ENCODE data around the gene DGKH. TPM values are rescaled to one million over a fixed set of nuclear protein-coding genes. Genes with fewer than 3 reads are reported as not detected.
"Not testable (repeated sequence)": the region's sequence is repeated elsewhere in the genome, so short reads cannot be mapped to it uniquely, and the experiment has no call there.

The DGKH gene
- total RNA-seq, 3 donors from 2014 or later, result 18.8 to 27.0 (median 26.3) TPM

DNA sequence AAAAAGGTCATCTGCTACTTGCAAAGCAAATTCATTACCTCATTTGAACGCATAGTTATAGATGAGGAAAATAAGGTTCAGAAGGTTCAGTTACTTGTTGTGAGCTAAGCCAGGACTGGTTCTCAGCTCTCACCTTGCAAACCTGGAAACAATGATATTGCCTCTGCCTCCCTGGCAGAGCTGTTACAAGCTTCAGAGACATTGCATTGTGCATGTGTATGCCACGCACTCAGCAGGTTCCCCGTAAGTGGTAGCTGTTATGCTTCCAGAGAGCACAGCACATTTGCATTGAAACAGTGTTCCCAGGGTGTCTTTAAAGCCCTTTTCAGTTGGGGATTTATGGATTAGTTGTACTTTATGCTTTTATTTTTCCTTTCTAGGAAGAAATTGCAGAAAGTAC, 80.6 kb downstream of the DGKH start:
- intact Hi-C loops (cut with DNase I, micrococcal nuclease), result no loop called here
- H3K4me3 ChIP-seq, result no peak overlapping the region
- ATAC-seq (no peak), DNase-seq (no peak)
- TF ChIP-seq, protein P1, sequence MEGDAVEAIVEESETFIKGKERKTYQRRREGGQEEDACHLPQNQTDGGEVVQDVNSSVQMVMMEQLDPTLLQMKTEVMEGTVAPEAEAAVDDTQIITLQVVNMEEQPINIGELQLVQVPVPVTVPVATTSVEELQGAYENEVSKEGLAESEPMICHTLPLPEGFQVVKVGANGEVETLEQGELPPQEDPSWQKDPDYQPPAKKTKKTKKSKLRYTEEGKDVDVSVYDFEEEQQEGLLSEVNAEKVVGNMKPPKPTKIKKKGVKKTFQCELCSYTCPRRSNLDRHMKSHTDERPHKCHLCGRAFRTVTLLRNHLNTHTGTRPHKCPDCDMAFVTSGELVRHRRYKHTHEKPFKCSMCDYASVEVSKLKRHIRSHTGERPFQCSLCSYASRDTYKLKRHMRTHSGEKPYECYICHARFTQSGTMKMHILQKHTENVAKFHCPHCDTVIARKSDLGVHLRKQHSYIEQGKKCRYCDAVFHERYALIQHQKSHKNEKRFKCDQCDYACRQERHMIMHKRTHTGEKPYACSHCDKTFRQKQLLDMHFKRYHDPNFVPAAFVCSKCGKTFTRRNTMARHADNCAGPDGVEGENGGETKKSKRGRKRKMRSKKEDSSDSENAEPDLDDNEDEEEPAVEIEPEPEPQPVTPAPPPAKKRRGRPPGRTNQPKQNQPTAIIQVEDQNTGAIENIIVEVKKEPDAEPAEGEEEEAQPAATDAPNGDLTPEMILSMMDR (IDR thresholded peaks at IDR 0.05), result no peak
- no peaks in the 10 kb centered on the region for H3K36me3 ChIP-seq (ENCODE audit: low read depth)
- peaks cover 6% of the 10 kb centered on the region for H3K4me1 ChIP-seq (ENCODE audit: low read depth)
- no peaks in the 10 kb centered on the region for H3K9me3 ChIP-seq

DNA sequence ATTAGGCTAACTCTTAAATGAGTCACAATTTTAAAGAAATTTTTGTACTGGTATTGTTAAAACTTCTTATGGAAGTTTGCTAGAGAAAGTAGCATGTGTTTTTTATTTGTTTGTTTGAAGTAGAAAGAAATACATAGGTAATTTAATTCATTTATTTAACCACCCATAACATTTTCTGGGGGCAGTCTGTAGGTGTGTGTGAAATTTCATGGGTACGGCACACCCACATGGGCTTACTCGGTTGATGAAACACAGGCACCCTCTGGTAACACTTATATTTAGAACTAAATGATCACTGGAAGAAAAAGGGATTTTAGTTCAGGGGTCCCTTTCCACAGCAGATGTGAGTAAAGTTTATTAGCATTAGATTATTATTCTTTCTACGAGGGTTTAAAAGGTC, 88.1 kb downstream of the DGKH start:
- intact Hi-C loops (cut with DNase I, micrococcal nuclease), result no loop called here
- H3K9me3 ChIP-seq, result no peaks in the 10 kb centered on the region
- DNase-seq, result no peak
- H3K4me3 ChIP-seq, result no peak overlapping the region
- TF ChIP-seq, protein P1 (IDR thresholded peaks at IDR 0.05), result no peak
- no peaks in the 10 kb centered on the region for H3K4me1 ChIP-seq (ENCODE audit: low read depth)
- no peak for ATAC-seq
- no peaks in the 10 kb centered on the region for H3K36me3 ChIP-seq (ENCODE audit: low read depth)

GRCh38 chr13:42137856-42138537, 89.5 kb downstream of the DGKH start:
- no peak for ATAC-seq
- no peaks in the 10 kb centered on the region for H3K36me3 ChIP-seq (ENCODE audit: low read depth)
- no peak for DNase-seq
- no peak overlapping the region for H3K4me3 ChIP-seq
- H3K9me3 ChIP-seq, result no peaks in the 10 kb centered on the region
- TF ChIP-seq, protein P1 (IDR thresholded peaks at IDR 0.05), result no peak
- intact Hi-C loops (cut with DNase I, micrococcal nuclease), result no loop called here
- H3K4me1 ChIP-seq (ENCODE audit: low read depth), result no peaks in the 10 kb centered on the region

DNA sequence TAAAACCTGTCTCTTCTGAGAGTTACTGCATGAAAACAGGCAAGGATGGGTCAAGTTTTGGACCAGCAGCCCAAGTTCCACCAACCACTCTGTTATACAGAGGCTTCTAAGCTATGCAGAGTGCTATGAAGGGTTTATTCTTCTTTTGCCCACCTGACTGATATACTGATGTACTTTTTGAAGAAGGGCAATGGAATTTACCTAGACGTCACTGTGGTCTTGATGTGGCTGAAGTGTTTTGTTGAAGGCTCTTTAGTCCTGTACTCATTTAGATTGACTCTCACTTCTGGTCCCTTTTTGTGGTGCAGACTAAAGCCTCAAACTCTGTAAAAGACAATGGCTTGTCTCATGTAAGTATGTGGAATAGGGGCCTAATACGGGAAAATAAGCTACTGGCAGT, 92.0 kb downstream of the DGKH start:
- TF ChIP-seq, protein P1 (IDR thresholded peaks at IDR 0.05), result no peak
- ATAC-seq (no peak), DNase-seq (no peak)
- H3K9me3 ChIP-seq, result no peaks in the 10 kb centered on the region
- H3K4me1 ChIP-seq (ENCODE audit: low read depth), result no peaks in the 10 kb centered on the region
- no peaks in the 10 kb centered on the region for H3K36me3 ChIP-seq (ENCODE audit: low read depth)
- intact Hi-C loops (cut with DNase I, micrococcal nuclease), result no loop called here
- no peak overlapping the region for H3K4me3 ChIP-seq

GRCh38 chr13:42141052-42141451, 92.6 kb downstream of the DGKH start:
- H3K9me3 ChIP-seq; H3K36me3 ChIP-seq (ENCODE audit: low read depth); H3K4me1 ChIP-seq (ENCODE audit: low read depth); intact Hi-C loops (cut with DNase I, micrococcal nuclease); DNase-seq; H3K4me3 ChIP-seq; ATAC-seq: not testable (repeated sequence)

- no peaks in the 10 kb centered on the region for H3K36me3 ChIP-seq (ENCODE audit: low read depth)
- no peak for ATAC-seq
- intact Hi-C loops (cut with DNase I, micrococcal nuclease), result no loop called here
- no peak for DNase-seq
- H3K9me3 ChIP-seq, result no peaks in the 10 kb centered on the region
- TF ChIP-seq, protein P1 (IDR thresholded peaks at IDR 0.05), result no peak
- H3K4me1 ChIP-seq (ENCODE audit: low read depth), result no peaks in the 10 kb centered on the region
- H3K4me3 ChIP-seq, result no peak overlapping the region
These were observed 97.9 kb downstream of the DGKH start for GRCh38 chr13:42146359-42146758.
